CD4-positive, alpha-beta T cell treated with Interleukin-10 for 1 hour (primary cell): ENCODE measurements around the gene CARD11.

Experiments used
- DNase-seq: peaks from one replicate; pipeline ENCODE4 v3.0.0-alpha.2; 2020

Gene CARD11

GRCh38 chr7:3013975-3014792, 29.5 kb downstream of the CARD11 start:
- DNase-seq, result no peak

GRCh38 chr7:3011211-3011852, 32.3 kb downstream of the CARD11 start:
- no peak for DNase-seq

GRCh38 chr7:3010161-3010560, 33.5 kb downstream of the CARD11 start:
- peak; percentile 6 for DNase-seq

- no peak for DNase-seq
These were observed 34.6 kb downstream of the CARD11 start for GRCh38 chr7:3009086-3009485.

GRCh38 chr7:3008386-3008785, 35.3 kb downstream of the CARD11 start:
- DNase-seq, result no peak

- no peak for DNase-seq
These were observed 36.0 kb downstream of the CARD11 start for GRCh38 chr7:3007696-3008095.

- no peak for DNase-seq
These were observed 38.4 kb downstream of the CARD11 start for GRCh38 chr7:3005257-3005656.

GRCh38 chr7:3003936-3004335, 39.7 kb downstream of the CARD11 start:
- DNase-seq, result no peak

GRCh38 chr7:3002631-3003030, 41.0 kb downstream of the CARD11 start:
- DNase-seq, result no peak

GRCh38 chr7:3000566-3000965, 43.1 kb downstream of the CARD11 start:
- DNase-seq, result no peak

- no peak for DNase-seq
These were observed 44.6 kb downstream of the CARD11 start for GRCh38 chr7:2999078-2999500.

- no peak for DNase-seq
These were observed 46.7 kb downstream of the CARD11 start for GRCh38 chr7:2997014-2997413.

- no peak for DNase-seq
These were observed 47.5 kb downstream of the CARD11 start for GRCh38 chr7:2996141-2996540.

GRCh38 chr7:2993868-2994267, 49.8 kb downstream of the CARD11 start:
- DNase-seq, result no peak

GRCh38 chr7:2993396-2993795, 50.3 kb downstream of the CARD11 start:
- DNase-seq, result no peak

GRCh38 chr7:2990949-2991470, 52.7 kb downstream of the CARD11 start:
- DNase-seq, result no peak

- no peak for DNase-seq
These were observed 57.1 kb downstream of the CARD11 start for GRCh38 chr7:2986561-2986960.

- DNase-seq, result no peak
These were observed 57.8 kb downstream of the CARD11 start for GRCh38 chr7:2985866-2986265.

- DNase-seq, result no peak
These were observed 59.6 kb downstream of the CARD11 start for GRCh38 chr7:2984091-2984490.

GRCh38 chr7:2983586-2983985, 60.1 kb downstream of the CARD11 start:
- DNase-seq, result no peak

- DNase-seq, result peak; percentile 66
These were observed 60.8 kb downstream of the CARD11 start for GRCh38 chr7:2982831-2983230.

GRCh38 chr7:2982401-2982800, 61.3 kb downstream of the CARD11 start:
- DNase-seq, result no peak

- no peak for DNase-seq
These were observed 62.6 kb downstream of the CARD11 start for GRCh38 chr7:2981103-2981480.

GRCh38 chr7:2980401-2981102, 63.1 kb downstream of the CARD11 start:
- no peak for DNase-seq
